MM.1S (cell line): ENCODE results near the gene ITGA8.

ENCODE experiments used
- EZH2 ChIP-seq: fragments of 300-600 bp; sonication (generic); optimal IDR thresholded peaks from 2 replicates; pipeline ENCODE3; 2017; ENCODE audit warnings: low read depth, mild to moderate bottlenecking, antibody characterized with exemption, low read length, mixed read lengths
- EZH2phosphoT487 ChIP-seq: fragments of 300-600 bp; sonication (generic); IDR thresholded peaks from 2 replicates; pipeline ENCODE4 v1.6.1; 2018; ENCODE audit warnings: antibody characterized with exemption, low read length

GRCh38 chr10:15620337-15620736 lies 99.4 kb downstream of the ITGA8 start:
- no peak for TF ChIP-seq EZH2phosphoT487
- TF ChIP-seq EZH2: no peak
